DMS 273 (cell line): ENCODE data around the gene INO80D.
A peak's percentile ranks its signal among the peaks of the same experiment; 100 is the strongest.

Experiments used
- DNase-seq: peaks from one replicate; lab custom pipeline; 2025; ENCODE audit not compliant: unreplicated experiment; lab: John Stamatoyannopoulos, UW

INO80D gene

DNA sequence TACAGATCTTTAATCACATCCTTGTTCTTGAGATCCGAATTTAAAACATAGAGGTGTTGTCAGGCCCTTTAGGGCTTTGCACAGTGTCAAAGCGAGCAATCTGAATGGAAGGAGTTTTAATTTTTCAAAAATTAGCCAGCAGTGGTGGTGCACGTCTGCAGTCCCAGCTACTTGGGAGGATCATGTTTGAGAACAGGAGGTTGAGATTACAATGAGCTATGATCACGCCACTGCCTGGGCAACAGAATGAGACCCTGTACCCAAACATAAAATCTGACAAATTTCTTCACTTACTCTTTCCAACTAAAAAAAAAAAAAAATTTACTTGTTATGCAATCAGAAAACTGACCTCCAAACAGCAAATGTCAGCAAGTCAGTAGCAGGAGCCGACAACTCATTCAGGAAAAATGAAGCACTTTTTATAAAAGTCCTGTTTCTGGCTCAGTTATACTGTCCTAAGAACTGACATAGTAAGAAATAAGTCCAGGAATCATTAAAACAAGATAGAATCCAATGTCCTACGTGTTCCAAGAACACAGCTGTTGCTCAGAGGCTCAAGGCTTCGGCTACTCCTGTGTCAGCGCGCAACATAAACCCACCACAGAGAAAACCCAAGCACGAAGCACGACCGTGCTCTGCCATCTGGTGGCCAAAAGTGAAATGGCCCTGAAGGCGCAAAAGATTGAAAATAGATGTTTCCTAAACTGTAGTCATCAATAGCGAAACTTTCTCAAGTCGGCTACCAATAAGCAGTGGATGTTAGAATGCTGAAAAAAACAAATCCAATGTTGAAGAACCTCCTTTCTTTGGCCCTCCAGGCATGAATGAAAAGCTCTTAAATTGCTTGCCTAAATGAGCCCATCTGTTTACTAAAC lies 138.1 kb downstream of the INO80D start:
- peak; percentile 82 for DNase-seq

DNA sequence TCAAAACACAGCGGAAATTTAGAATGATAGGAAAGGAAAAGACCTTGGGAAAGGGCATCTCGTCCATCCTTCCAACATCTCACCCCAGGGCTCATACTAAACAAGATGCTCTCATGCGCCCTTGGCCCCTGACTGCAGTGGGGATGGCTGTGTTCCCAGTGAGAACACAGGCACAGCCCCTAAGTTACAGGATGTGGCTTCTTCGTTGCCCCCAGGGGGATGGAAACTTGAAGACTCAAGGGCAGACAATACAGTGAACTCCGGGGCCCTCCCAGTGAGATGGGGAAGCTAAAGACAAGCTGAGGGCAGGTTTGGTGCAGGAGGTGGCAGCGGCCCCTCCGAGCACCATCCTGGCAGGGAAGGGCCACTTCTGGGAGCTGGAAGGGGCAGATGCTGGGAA lies 139.7 kb downstream of the INO80D start:
- no peak for DNase-seq
